Stimulated activated naive B cell treated with anti-CD40 and anti-IgM and Interleukin-4, amounts not matched to agents 10 μg/mL and 1 μg/mL and 100 μg/mL, for 72 hours (primary cell): ENCODE measurements around the gene WNT2B.
A peak's percentile ranks its signal among the peaks of the same experiment; 100 is the strongest.

ENCODE experiments used
- ATAC-seq, 2 donors: fragments of 150-1000 bp; cut with Tn5 transposase; replicated peaks; 2 replicates each; pipeline ENCODE4 v1.10.0; 2021; ENCODE audit warnings: moderate library complexity in 1 of 2
- DNase-seq: peaks from one replicate; pipeline ENCODE4 v3.0.0; 2021
- H3K27ac Mint-ChIP-seq: one replicate; pipeline ENCODE4 v1.8.0; 2022; ENCODE audit warnings: mild to moderate bottlenecking, mixed read lengths
- H3K27me3 Mint-ChIP-seq, 2 donors: one replicate each; pipeline ENCODE4 v1.8.0; 2022; ENCODE audit warnings: mixed read lengths in 2 of 2
- H3K36me3 Mint-ChIP-seq, 2 donors: one replicate each; pipeline ENCODE4 v1.8.0; 2022; ENCODE audit warnings: mixed read lengths in 2 of 2, mild to moderate bottlenecking in 1 of 2
- H3K4me1 Mint-ChIP-seq, 2 donors: one replicate each; pipeline ENCODE4 v1.8.0; 2022; ENCODE audit warnings: mixed read lengths in 2 of 2, mild to moderate bottlenecking in 1 of 2
- H3K4me3 Mint-ChIP-seq, 2 donors: one replicate each; pipeline ENCODE4 v1.8.0; 2022; ENCODE audit warnings: mild to moderate bottlenecking in 2 of 2, mixed read lengths in 2 of 2, moderate library complexity in 1 of 2
- H3K9me3 Mint-ChIP-seq, 2 donors: one replicate each; pipeline ENCODE4 v1.8.0; 2022; ENCODE audit warnings: mixed read lengths in 2 of 2, mild to moderate bottlenecking in 1 of 2

Gene WNT2B

DNA sequence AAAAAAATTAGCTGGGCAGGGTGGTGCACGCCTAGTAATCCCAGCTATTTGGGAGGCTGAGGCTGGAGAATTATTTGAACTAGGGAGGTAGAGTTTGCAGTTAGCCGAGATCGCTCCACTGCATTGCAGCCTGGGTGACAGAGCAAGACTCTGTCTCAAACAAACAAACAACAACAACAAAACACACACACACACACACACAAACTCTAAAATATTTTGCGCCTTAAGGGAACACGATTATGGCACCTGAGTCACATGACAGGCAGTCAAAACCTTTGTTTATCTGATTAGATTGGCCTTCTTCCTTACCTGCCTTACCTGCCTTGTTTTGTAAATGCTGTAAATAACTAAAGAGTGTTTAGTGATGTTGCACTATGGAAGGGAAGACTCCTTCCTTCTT lies 20.6 kb upstream of the WNT2B start:
- ATAC-seq = no peak
- Mint-ChIP-seq H3K27me3 (peaks cover 8 to 13% of the 10 kb centered on the region in 2 donors), H3K4me1 (peaks cover 0 to 1% of the 10 kb centered on the region in 2 donors), H3K4me3 (no peak overlapping the region), H3K27ac (no peak overlapping the region), H3K36me3 (no peaks in the 10 kb centered on the region), H3K9me3 (no peaks in the 10 kb centered on the region)
- no peak for DNase-seq

DNA sequence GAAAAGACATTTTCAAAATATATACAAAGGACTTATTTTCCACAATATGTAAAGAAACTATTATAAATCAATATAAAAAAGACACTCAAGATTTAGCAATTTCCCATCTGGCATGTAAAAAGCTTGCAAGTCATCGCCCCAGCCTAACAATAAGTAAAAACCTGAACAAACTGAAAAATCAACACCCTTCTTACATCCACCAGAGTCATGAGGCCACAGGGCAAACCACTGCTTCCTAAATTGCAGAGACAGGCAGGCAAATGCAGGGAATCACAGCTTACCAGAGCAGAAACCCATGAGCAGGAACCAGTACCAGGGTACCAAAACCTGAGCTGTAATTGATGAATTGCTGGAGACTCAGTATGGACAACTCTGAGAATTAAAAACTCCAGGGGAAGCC lies 16.7 kb upstream of the WNT2B start:
- DNase-seq (no peak), ATAC-seq (no peak)
- Mint-ChIP-seq H3K27me3 (peaks cover 24 to 41% of the 10 kb centered on the region in 2 donors), H3K4me3 (no peak overlapping the region), H3K27ac (no peak overlapping the region), H3K9me3 (no peaks in the 10 kb centered on the region), H3K4me1 (no peaks in the 10 kb centered on the region), H3K36me3 (no peaks in the 10 kb centered on the region)

DNA sequence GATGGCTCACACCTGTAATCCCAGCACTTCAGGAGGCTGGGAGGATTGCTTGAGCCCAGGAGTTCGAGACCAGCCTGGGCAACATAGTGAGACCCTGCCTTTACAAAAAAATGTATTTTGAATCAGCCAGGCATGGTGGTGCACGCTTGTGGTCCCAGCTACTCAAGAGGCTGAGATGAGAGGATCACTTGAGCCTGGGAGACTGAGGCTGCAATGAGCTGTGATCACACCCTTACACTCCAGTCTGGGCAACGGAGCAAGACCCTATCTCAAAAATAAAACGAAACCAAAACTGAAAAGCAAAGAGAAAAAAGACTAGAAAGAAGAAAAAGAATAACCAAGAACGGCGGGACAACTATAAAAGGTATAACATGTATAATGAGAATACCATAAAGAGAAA lies 15.4 kb upstream of the WNT2B start:
- Mint-ChIP-seq H3K27ac (no peak overlapping the region), H3K9me3 (no peaks in the 10 kb centered on the region), H3K36me3 (no peaks in the 10 kb centered on the region), H3K4me1 (no peaks in the 10 kb centered on the region), H3K4me3 (no peak overlapping the region), H3K27me3 (peaks cover 37 to 54% of the 10 kb centered on the region in 2 donors)
- DNase-seq (no peak), ATAC-seq (no peak)

DNA sequence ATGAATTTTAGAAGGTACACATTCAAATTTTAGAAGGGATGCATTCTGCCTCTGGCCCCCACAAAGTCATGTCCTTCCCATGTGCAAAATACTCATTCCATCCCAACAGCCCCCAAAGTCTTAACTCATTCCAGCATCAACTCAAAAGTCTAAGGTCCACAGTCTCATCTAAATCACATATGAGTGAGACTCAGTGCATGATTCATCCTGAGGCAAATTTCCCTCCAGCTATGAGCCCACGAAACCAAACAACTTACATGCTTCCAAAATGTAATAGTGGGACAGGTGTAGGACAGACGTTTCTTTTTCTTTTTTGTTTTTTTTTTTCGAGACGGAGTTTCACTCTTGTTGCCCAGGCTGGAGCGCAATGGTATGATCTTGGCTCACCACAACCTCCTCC lies 12.5 kb upstream of the WNT2B start:
- H3K4me3 Mint-ChIP-seq = no peak overlapping the region
- H3K4me1 Mint-ChIP-seq = no peaks in the 10 kb centered on the region
- ATAC-seq (no peak), DNase-seq (no peak)
- H3K27me3 Mint-ChIP-seq = peaks cover 51 to 65% of the 10 kb centered on the region in 2 donors
- H3K27ac Mint-ChIP-seq = no peak overlapping the region
- H3K9me3 Mint-ChIP-seq = no peaks in the 10 kb centered on the region
- no peaks in the 10 kb centered on the region for H3K36me3 Mint-ChIP-seq

DNA sequence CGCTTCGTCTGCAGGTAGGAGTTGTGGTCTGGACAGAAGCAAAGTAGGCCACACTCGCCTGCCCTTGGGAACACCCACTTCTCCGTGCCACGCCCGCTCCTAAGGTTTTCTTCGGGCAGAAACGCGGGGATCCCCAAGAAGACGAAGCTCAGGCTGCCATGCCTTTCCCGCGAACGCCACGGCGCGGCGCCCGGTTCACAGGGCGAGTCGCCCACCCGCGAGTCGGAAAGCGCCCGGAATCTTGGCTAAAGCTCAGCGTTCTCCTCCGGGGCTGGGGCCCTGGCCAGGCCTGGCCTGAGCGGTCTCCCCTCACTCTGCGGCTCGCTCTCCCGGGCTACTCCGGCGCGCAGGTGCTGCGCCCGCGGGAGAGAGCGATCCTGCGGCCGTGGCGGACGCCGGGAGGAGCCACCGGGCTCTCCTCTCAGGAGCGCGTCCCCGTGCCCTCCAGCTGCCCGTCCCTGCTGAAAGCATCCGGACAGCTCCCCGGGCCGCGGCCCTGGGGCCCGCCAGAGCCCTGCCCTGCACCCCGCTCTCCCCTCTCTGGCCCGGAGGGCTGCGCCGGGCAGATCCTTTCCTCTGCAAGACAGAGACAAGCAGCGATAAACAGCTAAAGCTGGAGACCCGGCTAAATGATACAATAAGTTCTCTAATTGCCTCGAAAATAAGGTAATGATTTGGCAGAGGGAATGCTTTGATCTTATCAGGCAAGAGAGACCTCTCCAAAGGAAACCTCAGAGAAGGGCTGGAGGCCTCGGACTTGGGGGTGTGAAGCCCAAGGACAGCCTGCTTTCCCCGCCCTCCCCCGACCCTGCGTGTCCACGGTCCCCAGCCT lies 6.7 kb upstream of the WNT2B start:
- Mint-ChIP-seq H3K27ac (no peak overlapping the region), H3K4me3 (peak overlapping the region; percentile 77 to 79), H3K4me1 (peaks cover 22 to 23% of the 10 kb centered on the region in 2 donors), H3K9me3 (no peaks in the 10 kb centered on the region), H3K36me3 (no peaks in the 10 kb centered on the region), H3K27me3 (peaks cover 55 to 69% of the 10 kb centered on the region in 2 donors)
- peak; percentile 33 for DNase-seq
- peak; percentile 68 to 73 for ATAC-seq

DNA sequence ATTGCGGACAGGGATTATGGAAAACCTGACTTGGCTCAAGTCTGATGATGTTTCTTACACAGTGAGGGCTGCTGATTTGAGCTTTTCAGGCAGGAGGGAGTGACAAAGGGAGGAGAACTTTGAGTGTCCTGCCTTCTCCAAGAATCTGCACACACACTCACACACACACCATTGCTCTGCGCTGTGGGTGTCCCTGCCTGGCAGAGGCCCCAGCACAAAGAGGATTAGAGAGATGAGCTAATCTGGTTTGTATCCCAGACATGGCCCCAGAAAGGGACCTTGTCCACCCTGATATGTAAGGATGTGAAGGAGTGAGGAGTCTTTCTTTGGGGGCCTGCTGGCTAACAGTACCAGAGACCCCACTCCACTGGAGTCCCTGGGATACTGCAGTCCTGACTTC lies 5.9 kb upstream of the WNT2B start:
- Mint-ChIP-seq H3K9me3 (no peaks in the 10 kb centered on the region), H3K4me1 (peaks cover 24 to 26% of the 10 kb centered on the region in 2 donors), H3K27me3 (peaks cover 49 to 69% of the 10 kb centered on the region in 2 donors), H3K4me3 (no peak overlapping the region), H3K36me3 (no peaks in the 10 kb centered on the region), H3K27ac (no peak overlapping the region)
- DNase-seq = no peak
- no peak for ATAC-seq

DNA sequence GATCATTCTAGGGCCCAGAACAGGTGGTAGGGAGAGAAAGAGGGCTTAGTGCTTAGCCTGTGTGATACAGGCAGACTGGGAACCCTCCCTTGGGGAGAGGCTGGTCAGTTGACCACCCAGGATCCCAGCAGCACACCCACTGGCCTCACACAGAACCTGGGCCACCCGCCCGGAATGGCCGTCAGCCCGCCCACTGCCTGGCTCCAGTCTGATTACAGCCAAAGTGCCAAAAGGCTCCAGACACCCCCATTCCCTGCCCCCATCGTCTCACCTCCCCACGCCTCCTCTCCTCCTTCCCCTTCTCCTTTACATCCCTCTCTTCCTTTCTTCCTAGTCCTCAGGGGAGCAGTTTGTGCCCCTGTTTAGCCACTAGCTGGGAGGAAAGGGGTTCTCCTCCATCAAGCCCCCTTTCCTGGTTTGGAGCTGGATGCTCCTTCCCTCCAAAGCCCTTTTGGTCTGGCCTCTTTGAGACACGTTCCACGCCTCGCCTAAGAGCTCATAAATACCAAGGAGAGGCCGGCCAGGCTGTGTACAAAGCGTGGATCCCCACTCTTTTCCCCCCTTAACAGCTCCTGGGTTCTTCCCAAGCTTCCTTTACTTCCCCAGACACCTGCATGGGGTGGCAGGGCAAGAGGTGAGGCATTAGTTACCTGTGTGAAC lies 4.6 kb upstream of the WNT2B start:
- Mint-ChIP-seq H3K4me1 (peaks cover 29 to 34% of the 10 kb centered on the region in 2 donors), H3K9me3 (no peaks in the 10 kb centered on the region), H3K36me3 (no peaks in the 10 kb centered on the region), H3K27me3 (peaks cover 36 to 65% of the 10 kb centered on the region in 2 donors), H3K27ac (no peak overlapping the region), H3K4me3 (no peak overlapping the region)
- ATAC-seq (no peak), DNase-seq (no peak)

DNA sequence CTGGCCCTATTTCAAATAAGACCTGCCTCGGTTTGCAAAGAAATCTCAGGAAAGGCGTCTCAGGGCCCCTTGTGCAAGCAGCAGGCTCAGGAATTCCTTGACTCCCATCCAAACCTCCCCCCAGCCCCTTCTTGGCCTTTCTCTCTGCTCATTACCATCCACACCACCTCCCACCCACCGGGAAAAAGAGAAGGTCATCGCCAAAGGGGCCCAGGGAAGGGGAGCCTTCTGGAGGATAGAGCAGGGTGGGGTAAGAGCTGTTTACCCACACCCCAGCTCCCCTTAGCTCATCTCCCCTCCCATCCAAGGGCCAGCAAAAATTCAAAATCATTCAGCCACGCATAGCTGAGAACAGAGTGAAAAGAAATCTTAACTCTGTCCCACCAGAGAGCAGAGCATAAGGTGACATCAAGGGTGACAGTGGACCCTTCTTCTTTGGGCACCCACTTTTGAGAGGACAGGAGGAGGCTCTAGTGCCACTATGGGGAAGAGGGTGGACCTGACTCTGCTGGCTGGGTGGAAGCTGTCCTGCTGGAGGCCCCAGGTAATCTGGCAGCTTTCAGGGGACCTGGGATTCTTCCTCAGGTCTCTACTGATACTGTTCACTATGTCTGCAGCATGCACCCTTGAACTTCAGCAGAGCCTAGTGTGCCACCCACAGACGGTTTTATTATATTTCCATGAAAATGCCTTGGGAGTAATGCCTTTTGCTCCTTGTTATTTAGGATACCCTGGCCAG lies 3.9 kb upstream of the WNT2B start:
- Mint-ChIP-seq H3K36me3 (no peaks in the 10 kb centered on the region), H3K4me3 (no peak overlapping the region), H3K27ac (no peak overlapping the region), H3K27me3 (peaks cover 30 to 66% of the 10 kb centered on the region in 2 donors), H3K4me1 (peaks cover 29 to 34% of the 10 kb centered on the region in 2 donors), H3K9me3 (no peaks in the 10 kb centered on the region)
- no peak for DNase-seq
- no peak for ATAC-seq

DNA sequence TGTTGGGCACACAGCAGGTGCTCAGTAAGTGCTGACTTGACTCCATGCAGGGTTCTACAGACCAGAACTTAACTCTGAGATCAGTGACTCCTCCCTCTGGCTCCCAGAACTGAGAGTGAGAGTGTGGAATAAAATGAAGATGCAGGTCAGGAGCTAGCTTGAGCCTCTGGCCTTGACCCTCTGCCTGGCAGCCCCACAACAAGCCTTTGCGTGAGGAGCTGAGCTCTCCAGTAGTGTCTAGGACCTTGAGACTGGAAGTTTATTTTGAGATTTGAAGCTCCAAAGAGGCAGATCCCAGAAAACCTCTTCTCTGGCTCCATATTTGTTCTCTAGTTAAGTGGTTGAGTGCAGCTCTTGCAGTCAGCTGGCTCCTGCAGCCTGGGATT lies 3.4 kb upstream of the WNT2B start:
- no peak overlapping the region for H3K27ac Mint-ChIP-seq
- H3K36me3 Mint-ChIP-seq = no peaks in the 10 kb centered on the region
- H3K4me1 Mint-ChIP-seq = peaks cover 29 to 34% of the 10 kb centered on the region in 2 donors
- ATAC-seq = no peak
- no peak for DNase-seq
- H3K9me3 Mint-ChIP-seq = no peaks in the 10 kb centered on the region
- H3K4me3 Mint-ChIP-seq = no peak overlapping the region
- peaks cover 34 to 70% of the 10 kb centered on the region in 2 donors for H3K27me3 Mint-ChIP-seq

DNA sequence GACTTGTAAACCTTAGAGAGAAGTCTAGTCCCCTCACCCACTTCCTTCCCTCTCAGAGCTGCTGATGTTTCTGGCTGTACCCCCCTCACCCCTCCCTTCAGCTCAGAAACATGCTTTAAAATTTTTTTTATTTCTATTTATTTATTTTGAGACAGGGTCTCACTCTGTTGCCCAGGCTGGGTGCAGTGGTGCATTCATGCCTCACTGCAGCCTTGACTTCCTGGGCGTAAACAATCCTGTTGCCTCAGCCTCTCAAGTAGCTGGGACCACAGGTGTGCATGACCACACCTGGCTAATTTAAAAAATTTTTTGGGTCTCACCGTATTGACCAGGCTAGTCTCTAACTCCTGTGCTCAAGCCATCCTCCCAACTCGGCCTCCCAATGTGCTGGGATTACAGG lies 2.9 kb upstream of the WNT2B start:
- Mint-ChIP-seq H3K27me3 (peaks cover 35 to 74% of the 10 kb centered on the region in 2 donors), H3K4me1 (peaks cover 29 to 34% of the 10 kb centered on the region in 2 donors)

DNA sequence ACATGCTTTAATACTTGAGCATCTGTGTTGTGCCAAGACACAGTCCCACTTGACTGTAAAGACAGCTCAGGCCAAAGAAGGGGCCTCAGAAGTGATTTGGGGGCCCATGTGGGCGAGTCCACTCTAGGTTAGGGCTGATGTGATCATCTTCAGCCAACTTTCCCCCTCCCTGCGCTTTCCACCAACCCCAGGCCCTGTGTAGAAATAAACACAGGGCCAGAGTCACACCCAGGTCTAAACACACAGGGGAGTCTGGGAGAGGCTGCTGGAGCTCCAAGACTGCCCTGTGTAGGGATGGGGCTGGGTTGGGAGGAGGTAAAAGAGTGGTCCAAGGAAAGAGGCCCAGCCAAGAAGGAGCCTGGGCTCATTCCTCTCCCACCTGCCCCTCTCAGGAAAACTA lies 2.5 kb upstream of the WNT2B start:
- peaks cover 35 to 70% of the 10 kb centered on the region in 2 donors for H3K27me3 Mint-ChIP-seq
- no peak for ATAC-seq
- no peak overlapping the region for H3K27ac Mint-ChIP-seq
- no peak overlapping the region for H3K4me3 Mint-ChIP-seq
- DNase-seq = no peak
- no peaks in the 10 kb centered on the region for H3K36me3 Mint-ChIP-seq
- H3K4me1 Mint-ChIP-seq = peaks cover 29 to 34% of the 10 kb centered on the region in 2 donors
- H3K9me3 Mint-ChIP-seq = no peaks in the 10 kb centered on the region

More for the DNA sequence above, 2.9 kb upstream of the WNT2B start:
- H3K36me3 Mint-ChIP-seq = no peaks in the 10 kb centered on the region
- no peaks in the 10 kb centered on the region for H3K9me3 Mint-ChIP-seq
- ATAC-seq (no peak), DNase-seq (no peak)
- H3K4me3 Mint-ChIP-seq = no peak overlapping the region
- no peak overlapping the region for H3K27ac Mint-ChIP-seq

DNA sequence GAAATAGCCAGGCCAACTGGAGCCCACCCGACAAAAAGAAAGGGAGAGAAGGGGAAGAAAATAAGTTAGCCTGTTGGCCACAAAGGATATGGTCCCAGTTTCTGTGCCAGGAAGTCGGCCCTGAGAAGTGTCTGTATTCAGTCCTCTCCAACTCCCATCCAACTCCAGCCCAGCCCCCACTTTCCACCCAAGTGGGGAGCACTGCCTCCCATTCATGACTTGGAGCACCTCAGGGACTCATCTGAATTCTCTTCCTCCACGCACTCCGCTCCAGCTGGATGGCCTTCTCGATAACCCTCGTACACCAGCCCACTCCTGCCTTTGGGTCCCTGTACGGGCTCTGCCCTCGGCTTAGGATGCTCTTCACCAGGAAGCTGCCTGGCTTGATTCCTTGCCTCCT lies 2.0 kb upstream of the WNT2B start:
- Mint-ChIP-seq H3K4me3 (no peak overlapping the region), H3K4me1 (peaks cover 29 to 34% of the 10 kb centered on the region in 2 donors), H3K9me3 (no peaks in the 10 kb centered on the region), H3K27ac (no peak overlapping the region), H3K27me3 (peaks cover 35 to 67% of the 10 kb centered on the region in 2 donors), H3K36me3 (no peaks in the 10 kb centered on the region)
- ATAC-seq (no peak), DNase-seq (no peak)

DNA sequence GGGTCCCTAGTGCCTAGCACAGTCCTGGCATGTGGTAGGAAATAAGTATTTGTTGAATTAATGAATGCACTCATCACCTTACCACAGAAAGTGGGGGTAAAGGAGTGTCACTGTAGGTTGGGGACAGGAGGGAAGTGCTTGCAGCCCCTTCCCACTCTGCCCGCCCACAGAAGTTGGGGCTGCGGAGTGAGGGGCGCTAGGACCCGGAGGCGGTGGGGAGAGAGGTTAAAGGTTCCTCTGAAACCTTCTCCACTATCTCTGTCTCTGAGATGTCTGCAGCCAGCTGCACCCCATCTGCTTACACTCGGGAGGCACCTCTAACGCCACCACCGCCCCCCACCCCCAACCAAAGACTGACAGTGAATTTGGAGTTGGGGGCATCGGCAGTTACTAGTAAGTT lies 1.4 kb upstream of the WNT2B start:
- ATAC-seq (no peak), DNase-seq (no peak)
- Mint-ChIP-seq H3K36me3 (no peaks in the 10 kb centered on the region), H3K4me3 (peak overlapping the region; percentile 82), H3K9me3 (no peaks in the 10 kb centered on the region), H3K4me1 (peaks cover 29 to 32% of the 10 kb centered on the region in 2 donors), H3K27me3 (peaks cover 33 to 65% of the 10 kb centered on the region in 2 donors), H3K27ac (no peak overlapping the region)

DNA sequence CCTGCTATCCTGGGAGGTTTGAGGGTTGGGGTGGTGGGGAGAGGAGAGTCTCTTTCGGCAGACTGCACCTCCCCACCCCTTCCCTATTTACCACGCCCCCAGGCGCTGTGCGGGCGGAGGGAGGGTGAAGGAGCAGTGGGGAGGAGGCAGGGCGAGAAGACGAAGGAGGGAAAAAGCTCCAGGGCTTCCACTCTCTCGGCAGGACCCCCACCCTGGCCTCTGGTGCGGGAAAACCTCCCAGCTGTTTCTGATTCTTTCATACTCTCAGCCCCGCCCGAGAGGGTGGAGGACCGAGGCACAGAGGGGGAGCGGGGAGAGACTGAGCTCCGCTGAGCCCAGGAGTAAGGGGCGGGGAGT lies 866 bp upstream of the WNT2B start:
- ATAC-seq = peak in 1 of 2 donors; percentile 34
- H3K27me3 Mint-ChIP-seq = peaks cover 28 to 60% of the 10 kb centered on the region in 2 donors
- H3K4me3 Mint-ChIP-seq = peak overlapping the region; percentile 82
- H3K36me3 Mint-ChIP-seq = no peaks in the 10 kb centered on the region
- H3K9me3 Mint-ChIP-seq = no peaks in the 10 kb centered on the region
- peaks cover 24 to 28% of the 10 kb centered on the region in 2 donors for H3K4me1 Mint-ChIP-seq
- DNase-seq = no peak
- no peak overlapping the region for H3K27ac Mint-ChIP-seq
